ENCODE data around the gene NRARP. TPM values are rescaled to one million over a fixed set of nuclear protein-coding genes. Genes with fewer than 3 reads are reported as not detected.
A peak's percentile ranks its signal among the peaks of the same experiment; 100 is the strongest.

Gene NRARP
- total and polyA plus RNA-seq, 2 of the 13 experiments (the other 11 are each of a cell fraction or from before 2014, with no cell fraction given): 0.22 to 0.46 TPM

DNA sequence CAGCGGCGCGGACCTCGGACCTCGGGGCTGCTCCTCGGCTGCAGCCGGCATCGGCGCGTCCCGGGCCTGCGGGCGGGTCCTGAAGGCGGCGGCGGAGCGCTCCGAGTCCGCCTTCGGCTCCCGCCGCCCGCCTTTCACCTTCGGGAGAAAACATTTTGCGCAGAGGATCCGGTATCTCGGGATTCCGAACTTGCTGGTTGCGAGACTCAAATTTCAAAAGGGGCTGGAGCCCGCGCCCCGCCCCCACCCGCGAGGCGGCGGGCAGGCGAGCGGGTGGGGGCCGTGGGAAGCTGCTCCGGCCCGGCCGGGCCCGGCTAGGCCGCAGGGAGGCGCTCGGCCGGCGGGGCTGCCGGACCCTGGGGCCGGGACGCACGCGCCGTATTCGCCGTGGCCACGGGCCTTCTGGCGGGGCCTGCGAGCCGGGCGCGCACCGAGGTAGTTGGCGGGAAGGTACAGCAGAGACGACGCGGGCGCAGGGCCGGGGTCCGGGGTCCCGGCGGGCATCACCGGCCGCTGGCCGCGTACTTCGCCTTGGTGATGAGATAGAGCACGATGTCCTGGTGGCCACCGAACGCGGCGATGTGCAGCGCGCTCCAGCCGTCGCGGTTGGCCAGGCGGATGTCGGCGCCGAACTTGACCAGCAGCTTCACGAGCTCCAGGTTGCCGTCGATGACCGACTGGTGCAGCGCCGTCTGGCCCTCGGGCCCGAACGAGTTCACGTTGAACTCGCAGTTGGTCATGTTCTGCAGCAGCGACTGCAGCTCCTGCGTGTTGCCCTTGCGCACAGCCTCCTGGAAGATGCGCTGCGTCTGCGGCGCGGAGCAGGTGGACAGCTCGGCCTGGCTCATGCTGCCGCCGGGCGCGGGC lies 757 bp downstream of the NRARP start (continued):
- no peak for TF ChIP-seq CEBPB (IDR thresholded peaks at IDR 0.05; ENCODE audit: borderline replicate concordance, low read depth, low read length)
- TF ChIP-seq NR2F6 (IDR thresholded peaks at IDR 0.05): no peak
- no peak for TF ChIP-seq NR2F6 (CRISPR knock-in tag; IDR thresholded peaks at IDR 0.05)
- TF ChIP-seq, protein P1, sequence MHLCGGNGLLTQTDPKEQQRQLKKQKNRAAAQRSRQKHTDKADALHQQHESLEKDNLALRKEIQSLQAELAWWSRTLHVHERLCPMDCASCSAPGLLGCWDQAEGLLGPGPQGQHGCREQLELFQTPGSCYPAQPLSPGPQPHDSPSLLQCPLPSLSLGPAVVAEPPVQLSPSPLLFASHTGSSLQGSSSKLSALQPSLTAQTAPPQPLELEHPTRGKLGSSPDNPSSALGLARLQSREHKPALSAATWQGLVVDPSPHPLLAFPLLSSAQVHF (CRISPR knock-in tag; IDR thresholded peaks at IDR 0.05): no peak
- peak; percentile 37; the same call in 1 of the 2 replicates for TF ChIP-seq ZNF776 (CRISPR knock-in tag; IDR thresholded peaks at IDR 0.05)
- TF ChIP-seq, protein P2, sequence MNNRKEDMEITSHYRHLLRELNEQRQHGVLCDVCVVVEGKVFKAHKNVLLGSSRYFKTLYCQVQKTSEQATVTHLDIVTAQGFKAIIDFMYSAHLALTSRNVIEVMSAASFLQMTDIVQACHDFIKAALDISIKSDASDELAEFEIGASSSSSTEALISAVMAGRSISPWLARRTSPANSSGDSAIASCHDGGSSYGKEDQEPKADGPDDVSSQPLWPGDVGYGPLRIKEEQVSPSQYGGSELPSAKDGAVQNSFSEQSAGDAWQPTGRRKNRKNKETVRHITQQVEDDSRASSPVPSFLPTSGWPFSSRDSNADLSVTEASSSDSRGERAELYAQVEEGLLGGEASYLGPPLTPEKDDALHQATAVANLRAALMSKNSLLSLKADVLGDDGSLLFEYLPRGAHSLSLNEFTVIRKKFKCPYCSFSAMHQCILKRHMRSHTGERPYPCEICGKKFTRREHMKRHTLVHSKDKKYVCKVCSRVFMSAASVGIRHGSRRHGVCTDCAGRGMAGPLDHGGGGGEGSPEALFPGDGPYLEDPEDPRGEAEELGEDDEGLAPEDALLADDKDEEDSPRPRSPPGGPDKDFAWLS (CRISPR knock-in tag; IDR thresholded peaks at IDR 0.05; ENCODE audit: borderline replicate concordance): no peak
- no peak for TF ChIP-seq JUNB (CRISPR knock-in tag; IDR thresholded peaks at IDR 0.05; ENCODE audit: borderline replicate concordance)
- no peak for TF ChIP-seq FOXO1 (CRISPR knock-in tag; IDR thresholded peaks at IDR 0.05)
- TF ChIP-seq, protein P3, sequence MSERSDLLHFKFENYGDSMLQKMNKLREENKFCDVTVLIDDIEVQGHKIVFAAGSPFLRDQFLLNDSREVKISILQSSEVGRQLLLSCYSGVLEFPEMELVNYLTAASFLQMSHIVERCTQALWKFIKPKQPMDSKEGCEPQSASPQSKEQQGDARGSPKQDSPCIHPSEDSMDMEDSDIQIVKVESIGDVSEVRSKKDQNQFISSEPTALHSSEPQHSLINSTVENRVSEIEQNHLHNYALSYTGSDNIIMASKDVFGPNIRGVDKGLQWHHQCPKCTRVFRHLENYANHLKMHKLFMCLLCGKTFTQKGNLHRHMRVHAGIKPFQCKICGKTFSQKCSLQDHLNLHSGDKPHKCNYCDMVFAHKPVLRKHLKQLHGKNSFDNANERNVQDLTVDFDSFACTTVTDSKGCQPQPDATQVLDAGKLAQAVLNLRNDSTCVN (CRISPR knock-in tag; IDR thresholded peaks at IDR 0.05; ENCODE audit: borderline replicate concordance): no peak
- no peak for TF ChIP-seq MEIS1 (CRISPR knock-in tag; IDR thresholded peaks at IDR 0.05; ENCODE audit: borderline replicate concordance)
- TF ChIP-seq, protein P4, sequence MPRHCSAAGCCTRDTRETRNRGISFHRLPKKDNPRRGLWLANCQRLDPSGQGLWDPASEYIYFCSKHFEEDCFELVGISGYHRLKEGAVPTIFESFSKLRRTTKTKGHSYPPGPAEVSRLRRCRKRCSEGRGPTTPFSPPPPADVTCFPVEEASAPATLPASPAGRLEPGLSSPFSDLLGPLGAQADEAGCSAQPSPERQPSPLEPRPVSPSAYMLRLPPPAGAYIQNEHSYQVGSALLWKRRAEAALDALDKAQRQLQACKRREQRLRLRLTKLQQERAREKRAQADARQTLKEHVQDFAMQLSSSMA (CRISPR knock-in tag; IDR thresholded peaks at IDR 0.05): no peak
- TF ChIP-seq ETV5 (CRISPR knock-in tag; IDR thresholded peaks at IDR 0.05; ENCODE audit: borderline replicate concordance): no peak
- TF ChIP-seq ZNF121 (CRISPR knock-in tag; IDR thresholded peaks at IDR 0.05): no peak
- no peak for TF ChIP-seq MBD4 (IDR thresholded peaks at IDR 0.05; ENCODE audit: borderline replicate concordance, low read length)
- TF ChIP-seq, protein P5, sequence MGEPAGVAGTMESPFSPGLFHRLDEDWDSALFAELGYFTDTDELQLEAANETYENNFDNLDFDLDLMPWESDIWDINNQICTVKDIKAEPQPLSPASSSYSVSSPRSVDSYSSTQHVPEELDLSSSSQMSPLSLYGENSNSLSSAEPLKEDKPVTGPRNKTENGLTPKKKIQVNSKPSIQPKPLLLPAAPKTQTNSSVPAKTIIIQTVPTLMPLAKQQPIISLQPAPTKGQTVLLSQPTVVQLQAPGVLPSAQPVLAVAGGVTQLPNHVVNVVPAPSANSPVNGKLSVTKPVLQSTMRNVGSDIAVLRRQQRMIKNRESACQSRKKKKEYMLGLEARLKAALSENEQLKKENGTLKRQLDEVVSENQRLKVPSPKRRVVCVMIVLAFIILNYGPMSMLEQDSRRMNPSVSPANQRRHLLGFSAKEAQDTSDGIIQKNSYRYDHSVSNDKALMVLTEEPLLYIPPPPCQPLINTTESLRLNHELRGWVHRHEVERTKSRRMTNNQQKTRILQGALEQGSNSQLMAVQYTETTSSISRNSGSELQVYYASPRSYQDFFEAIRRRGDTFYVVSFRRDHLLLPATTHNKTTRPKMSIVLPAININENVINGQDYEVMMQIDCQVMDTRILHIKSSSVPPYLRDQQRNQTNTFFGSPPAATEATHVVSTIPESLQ (CRISPR knock-in tag; conservative IDR thresholded peaks at IDR 0.05): no peak
- 0 out of 2 replicates have a peak, but pooled peaks have one; percentile 52 for TF ChIP-seq NFKB2 (CRISPR knock-in tag; IDR thresholded peaks at IDR 0.05; ENCODE audit: borderline replicate concordance)
- TF ChIP-seq TBP (CRISPR knock-in tag; IDR thresholded peaks at IDR 0.05): no peak
- TF ChIP-seq TRIM24 (CRISPR knock-in tag; IDR thresholded peaks at IDR 0.05): no peak
- TF ChIP-seq ZNF136 (CRISPR knock-in tag; IDR thresholded peaks at IDR 0.05; ENCODE audit: low read depth): no peak
- no peak for TF ChIP-seq MYC (CRISPR knock-in tag; IDR thresholded peaks at IDR 0.05; ENCODE audit: borderline replicate concordance)
- TF ChIP-seq, protein P6, sequence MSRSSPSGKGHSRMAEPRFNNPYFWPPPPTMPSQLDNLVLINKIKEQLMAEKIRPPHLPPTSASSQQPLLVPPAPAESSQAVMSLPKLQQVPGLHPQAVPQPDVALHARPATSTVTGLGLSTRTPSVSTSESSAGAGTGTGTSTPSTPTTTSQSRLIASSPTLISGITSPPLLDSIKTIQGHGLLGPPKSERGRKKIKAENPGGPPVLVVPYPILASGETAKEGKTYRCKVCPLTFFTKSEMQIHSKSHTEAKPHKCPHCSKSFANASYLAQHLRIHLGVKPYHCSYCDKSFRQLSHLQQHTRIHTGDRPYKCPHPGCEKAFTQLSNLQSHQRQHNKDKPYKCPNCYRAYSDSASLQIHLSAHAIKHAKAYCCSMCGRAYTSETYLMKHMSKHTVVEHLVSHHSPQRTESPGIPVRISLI (CRISPR knock-in tag; IDR thresholded peaks at IDR 0.05; ENCODE audit: borderline replicate concordance): no peak
- TF ChIP-seq RFX5 (IDR thresholded peaks at IDR 0.05; ENCODE audit: low read depth, low read length): no peak
- no peak for TF ChIP-seq HDAC2 (CRISPR knock-in tag; IDR thresholded peaks at IDR 0.05)
